D721Med (cell line): ENCODE measurements around the gene GZMM.
A peak's percentile ranks its signal among the peaks of the same experiment; 100 is the strongest.

Experiments used
- DNase-seq: peaks from one replicate; pipeline ENCODE4 v3.0.0; 2011; ENCODE audit warnings: low spot score; ENCODE audit not compliant: insufficient read length
- FAIRE-seq: peaks from 2 replicates; lab custom pipeline; 2011; peaks lifted over from hg19 to GRCh38; lab: Jason Lieb, UNC
- TF ChIP-seq, protein P1 (sequence below): IDR thresholded peaks from 2 replicates; pipeline ENCODE4 v1.5.1; 2012; ENCODE audit warnings: mild to moderate bottlenecking, control low read depth; ENCODE audit not compliant: insufficient read depth; ENCODE audit errors: missing control alignments

GZMM gene

DNA sequence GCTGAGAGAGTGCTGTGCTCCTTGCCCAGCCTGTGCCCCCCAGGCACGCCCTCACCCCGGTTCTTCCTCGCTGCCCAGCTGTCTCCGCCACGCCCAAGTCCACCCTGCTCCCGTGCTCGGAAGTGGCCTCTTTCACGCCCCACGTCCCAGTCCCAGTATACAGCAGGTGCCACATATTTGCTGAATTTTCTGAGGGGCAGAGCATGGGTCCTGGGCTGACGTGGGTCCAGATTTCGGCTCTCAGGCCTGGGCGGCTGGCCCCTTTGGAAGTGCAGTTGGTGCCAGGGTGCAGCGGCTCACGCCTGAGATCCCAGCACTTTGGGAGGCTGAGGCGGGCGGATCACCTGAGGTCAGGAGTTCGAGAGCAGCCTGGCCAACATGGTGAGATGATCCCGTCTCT is 49.2 kb downstream of the GZMM start:
- DNase-seq, result no peak
- TF ChIP-seq, protein P1, sequence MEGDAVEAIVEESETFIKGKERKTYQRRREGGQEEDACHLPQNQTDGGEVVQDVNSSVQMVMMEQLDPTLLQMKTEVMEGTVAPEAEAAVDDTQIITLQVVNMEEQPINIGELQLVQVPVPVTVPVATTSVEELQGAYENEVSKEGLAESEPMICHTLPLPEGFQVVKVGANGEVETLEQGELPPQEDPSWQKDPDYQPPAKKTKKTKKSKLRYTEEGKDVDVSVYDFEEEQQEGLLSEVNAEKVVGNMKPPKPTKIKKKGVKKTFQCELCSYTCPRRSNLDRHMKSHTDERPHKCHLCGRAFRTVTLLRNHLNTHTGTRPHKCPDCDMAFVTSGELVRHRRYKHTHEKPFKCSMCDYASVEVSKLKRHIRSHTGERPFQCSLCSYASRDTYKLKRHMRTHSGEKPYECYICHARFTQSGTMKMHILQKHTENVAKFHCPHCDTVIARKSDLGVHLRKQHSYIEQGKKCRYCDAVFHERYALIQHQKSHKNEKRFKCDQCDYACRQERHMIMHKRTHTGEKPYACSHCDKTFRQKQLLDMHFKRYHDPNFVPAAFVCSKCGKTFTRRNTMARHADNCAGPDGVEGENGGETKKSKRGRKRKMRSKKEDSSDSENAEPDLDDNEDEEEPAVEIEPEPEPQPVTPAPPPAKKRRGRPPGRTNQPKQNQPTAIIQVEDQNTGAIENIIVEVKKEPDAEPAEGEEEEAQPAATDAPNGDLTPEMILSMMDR, result no peak

DNA sequence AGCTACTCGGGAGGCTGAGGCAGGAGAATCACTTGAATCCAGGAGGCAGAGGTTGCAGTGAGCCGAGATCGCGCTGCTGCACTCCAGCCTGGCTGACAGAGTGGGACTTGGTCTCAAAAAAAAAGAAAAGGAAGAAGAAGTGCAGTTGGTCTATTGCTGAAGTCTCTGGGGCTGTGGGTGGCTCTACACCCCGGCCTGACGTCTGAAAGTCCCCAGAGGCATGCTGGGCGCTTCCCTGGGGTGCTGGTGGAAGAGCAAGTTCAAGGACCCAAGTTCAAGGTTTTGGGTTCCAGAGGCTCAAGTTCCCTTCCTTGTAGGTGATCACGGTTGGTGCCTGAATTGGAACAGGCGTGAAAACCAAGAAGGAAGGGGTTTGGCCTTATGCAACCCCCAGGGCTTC is 49.7 kb downstream of the GZMM start:
- FAIRE-seq, result no peak
- TF ChIP-seq, protein P1, result no peak

More for the DNA sequence above, 49.2 kb downstream of the GZMM start:
- FAIRE-seq, result no peak

DNA sequence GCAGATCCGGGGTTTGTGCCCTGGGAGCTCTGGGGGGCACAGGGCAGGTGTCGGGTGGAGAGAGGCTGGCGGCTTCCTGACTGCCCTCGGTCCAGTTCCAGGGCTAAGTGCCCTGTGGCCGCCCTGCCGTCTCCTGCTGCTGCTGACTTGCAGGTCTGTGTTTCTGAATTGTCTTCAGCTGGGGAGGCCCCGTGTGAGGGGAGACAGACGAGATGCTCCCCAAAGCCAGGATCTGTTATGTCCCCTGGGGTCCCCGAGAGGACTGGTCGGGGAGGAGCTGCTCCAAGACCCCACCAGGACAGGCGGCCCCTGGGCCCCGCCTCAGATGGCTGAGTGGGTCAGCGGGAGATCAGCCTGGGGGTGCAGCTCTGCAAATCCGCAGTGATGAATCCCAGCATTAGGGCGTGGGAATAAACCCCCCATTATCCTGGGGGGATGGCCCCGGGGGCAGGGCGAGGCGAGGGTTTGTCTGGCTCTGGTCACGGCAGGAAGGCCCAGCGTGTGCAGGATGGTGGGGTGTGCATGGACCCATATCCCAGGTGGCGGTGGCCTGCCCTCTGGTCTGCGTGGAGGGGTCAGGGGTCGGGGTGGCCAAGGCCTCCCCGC is 50.5 kb downstream of the GZMM start:
- FAIRE-seq (no peak), DNase-seq (no peak)
- TF ChIP-seq, protein P1, result no peak

More for the DNA sequence above, 49.7 kb downstream of the GZMM start:
- DNase-seq, result no peak

DNA sequence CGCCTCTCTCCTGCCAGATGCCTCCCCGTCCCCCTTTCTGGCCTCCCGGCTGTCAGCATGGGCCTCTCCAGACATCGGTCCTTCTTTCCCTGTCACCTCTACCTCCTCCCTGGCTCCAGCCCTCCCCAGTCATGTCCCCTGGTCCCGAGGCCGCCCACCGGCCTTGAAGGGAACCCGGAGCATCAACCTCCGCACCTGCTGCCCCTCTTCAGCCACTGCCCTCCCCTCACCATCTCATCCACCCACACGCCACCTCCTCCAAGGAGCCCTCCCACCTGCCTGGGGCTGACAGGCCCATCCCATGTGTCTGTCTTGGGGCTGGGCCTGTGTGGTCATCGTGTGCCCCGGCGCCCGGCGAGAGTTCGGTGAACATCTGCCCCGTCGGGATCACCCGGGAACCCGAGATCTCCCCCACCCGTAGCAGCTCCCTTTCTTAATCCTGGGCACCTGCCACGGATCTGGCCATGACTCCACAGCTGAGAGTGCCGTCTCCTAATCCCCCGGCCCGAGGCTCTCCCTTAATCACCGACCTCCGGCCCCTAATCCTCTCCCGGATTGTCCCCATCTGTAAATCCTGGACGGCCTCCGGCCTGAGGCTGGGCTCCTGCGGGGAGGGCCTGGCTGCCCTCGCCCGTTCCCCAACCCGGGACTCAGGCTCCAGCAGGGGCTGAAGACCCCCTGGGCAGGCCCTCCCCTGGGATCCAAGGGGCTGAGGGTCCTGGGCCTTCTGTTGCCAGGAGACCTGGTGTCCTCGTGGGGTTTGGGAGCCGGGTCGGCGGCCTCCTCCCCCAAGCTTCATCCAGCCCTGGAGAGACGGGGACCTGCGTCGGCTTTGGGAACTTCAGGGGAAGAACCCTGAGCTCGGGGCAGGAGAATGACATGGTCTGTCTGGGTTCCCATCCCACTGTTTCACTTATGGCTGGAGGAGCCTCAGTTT is 51.7 kb downstream of the GZMM start:
- FAIRE-seq, result no peak
- DNase-seq, result peak; percentile 98
- TF ChIP-seq, protein P1, result no peak

DNA sequence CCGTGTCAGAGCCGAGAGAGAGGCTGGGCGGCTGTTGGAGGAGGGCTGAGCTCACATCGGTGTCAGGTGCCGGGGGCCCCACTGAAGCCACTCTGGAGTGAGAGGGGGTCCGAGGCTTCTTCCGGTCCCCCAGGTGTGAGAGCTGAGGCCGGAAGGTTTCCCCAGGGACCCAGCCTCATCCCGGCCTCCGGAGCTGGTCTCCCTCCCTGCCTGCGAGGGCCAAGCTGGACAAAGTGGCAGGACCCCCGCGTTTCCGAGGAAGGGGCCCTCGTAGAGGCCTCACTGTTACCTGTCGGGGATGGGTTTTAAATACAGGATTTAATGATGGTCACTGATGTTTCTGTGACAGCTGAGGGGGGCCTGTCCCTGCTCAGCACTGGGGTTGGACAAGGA is 52.4 kb downstream of the GZMM start:
- TF ChIP-seq, protein P1, result no peak
- DNase-seq (no peak), FAIRE-seq (no peak)

DNA sequence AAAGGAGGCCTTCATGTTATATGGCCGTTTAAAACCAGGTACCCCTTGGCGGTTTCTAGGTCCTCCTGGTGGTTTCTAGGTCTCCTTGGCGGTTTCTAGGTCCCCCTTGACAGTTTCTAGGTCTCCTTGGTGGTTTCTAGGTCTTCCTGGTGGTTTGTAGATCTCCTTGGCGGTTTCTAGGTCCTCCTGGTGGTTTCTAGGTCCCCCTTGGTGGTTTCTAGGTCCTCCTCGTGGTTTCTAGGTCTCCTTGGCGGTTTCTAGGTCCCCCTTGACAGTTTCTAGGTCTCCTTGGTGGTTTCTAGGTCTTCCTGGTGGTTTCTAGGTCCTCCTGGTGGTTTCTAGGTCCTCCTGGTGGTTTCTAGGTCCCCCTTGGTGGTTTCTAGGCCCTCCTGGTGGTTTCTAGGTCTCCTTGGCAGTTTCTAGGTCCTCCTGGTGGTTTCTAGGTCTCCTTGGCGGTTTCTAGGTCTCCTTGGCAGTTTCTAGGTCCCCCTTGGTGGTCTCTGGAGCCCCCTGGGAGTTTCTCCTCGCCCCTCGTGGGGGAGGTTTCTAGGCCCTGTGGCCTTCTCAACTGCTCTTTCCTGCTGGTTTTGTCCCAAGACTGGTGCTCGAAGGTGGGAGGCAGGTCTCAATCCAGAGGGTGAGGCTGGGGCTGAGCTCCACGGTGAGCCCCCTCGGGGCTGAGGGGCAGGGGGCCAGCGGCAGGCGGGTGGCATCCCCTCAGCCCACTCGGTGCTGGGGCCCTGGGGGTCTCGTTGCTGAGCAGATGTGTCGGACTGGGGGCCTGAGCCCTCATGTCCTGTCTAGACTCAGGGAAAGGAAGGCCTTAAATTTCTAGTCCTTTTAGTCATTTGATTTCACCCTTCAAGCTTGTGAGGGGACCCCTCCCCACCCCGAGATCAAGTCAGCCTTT is 53.8 kb downstream of the GZMM start:
- TF ChIP-seq, protein P1, result no peak
- FAIRE-seq (no peak), DNase-seq (no peak)
